Activated naive CD8-positive, alpha-beta T cell (primary cell): Measurements from ENCODE around the gene EVL.
A peak's percentile ranks its signal among the peaks of the same experiment; 100 is the strongest.
"Not testable (repeated sequence)": the region's sequence is repeated elsewhere in the genome, so short reads cannot be mapped to it uniquely, and the experiment has no call there.

ENCODE experiments used
- H3K27ac Mint-ChIP-seq: one replicate; pipeline ENCODE4 v1.8.0; 2021; ENCODE audit warnings: mixed read lengths
- H3K27me3 Mint-ChIP-seq: one replicate; pipeline ENCODE4 v1.8.0; 2021; ENCODE audit warnings: mixed read lengths
- H3K36me3 Mint-ChIP-seq: one replicate; pipeline ENCODE4 v1.8.0; 2021; ENCODE audit warnings: mixed read lengths
- H3K4me1 Mint-ChIP-seq: one replicate; pipeline ENCODE4 v1.8.0; 2021; ENCODE audit warnings: low read depth, mixed read lengths
- H3K4me3 Mint-ChIP-seq: one replicate; pipeline ENCODE4 v1.8.0; 2021; ENCODE audit warnings: mild to moderate bottlenecking, mixed read lengths
- H3K9me3 Mint-ChIP-seq: one replicate; pipeline ENCODE4 v1.8.0; 2021; ENCODE audit warnings: low read depth, mixed read lengths

EVL gene

GRCh38 chr14:100065111-100065871 is at the start of gene EVL:
Gene EVL (plus strand): TSS chr14:100065422. CDS start chr14:100065501, 79 bp downstream.
- Mint-ChIP-seq H3K9me3 (no peaks in the 10 kb centered on the region), H3K27me3 (no peaks in the 10 kb centered on the region), H3K36me3 (peaks cover 3% of the 10 kb centered on the region), H3K4me3 (peak within 1 kb of the TSS; percentile 95), H3K27ac (peak within 1 kb of the TSS; percentile 100), H3K4me1 (peaks cover 93% of the 10 kb centered on the region)

DNA sequence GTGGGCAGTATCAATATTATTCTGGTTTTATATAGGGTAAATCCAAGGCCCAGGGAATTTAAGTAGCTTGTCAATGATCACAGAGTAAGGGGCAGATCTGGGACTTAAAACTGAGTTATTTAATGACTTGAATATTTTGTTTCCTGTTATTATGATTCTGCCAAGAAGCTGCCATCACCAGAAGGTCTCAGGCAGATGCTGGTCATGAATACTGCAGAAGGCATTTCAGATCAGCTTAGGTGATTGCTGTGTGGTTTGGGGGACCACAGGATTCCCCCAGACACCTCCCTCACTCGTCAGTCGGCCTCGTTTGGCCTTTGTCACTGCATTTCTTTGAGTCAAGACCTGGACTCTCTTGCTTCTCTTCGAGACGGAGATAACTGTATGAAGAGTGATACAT is 47.7 kb upstream of the EVL start:
- Mint-ChIP-seq H3K36me3 (no peaks in the 10 kb centered on the region), H3K9me3 (no peaks in the 10 kb centered on the region), H3K27ac (no peak overlapping the region), H3K27me3 (no peaks in the 10 kb centered on the region), H3K4me3 (no peak overlapping the region), H3K4me1 (peaks cover 6% of the 10 kb centered on the region)

DNA sequence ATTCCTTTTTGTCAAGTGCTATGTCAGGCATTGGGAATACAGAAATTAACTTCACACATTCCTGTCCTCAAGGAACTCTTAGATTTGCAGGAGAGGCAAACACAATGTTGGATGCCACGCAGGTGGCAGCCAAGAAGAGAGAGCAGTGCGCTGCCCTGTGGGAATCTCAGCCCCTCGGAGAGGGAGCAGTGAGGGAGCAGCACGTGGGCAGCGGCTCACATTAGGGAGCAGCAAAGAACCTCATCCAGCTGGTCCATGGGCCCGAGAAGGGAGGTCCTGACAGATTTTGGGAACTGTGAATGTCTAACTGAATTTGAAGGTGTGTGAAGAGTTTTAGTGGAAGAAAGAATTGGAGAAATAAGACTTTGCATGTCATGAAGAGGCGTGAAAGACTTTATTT is 47.2 kb upstream of the EVL start:
- H3K9me3 Mint-ChIP-seq: no peaks in the 10 kb centered on the region
- H3K27ac Mint-ChIP-seq: no peak overlapping the region

GRCh38 chr14:100018482-100018881 is 46.7 kb upstream of the EVL start:
- Mint-ChIP-seq H3K4me3 (no peak overlapping the region), H3K36me3 (no peaks in the 10 kb centered on the region), H3K9me3 (no peaks in the 10 kb centered on the region), H3K4me1 (no peaks in the 10 kb centered on the region), H3K27ac (no peak overlapping the region), H3K27me3 (no peaks in the 10 kb centered on the region)

More for the DNA sequence above, 47.2 kb upstream of the EVL start:
- Mint-ChIP-seq H3K4me3 (no peak overlapping the region), H3K27me3 (no peaks in the 10 kb centered on the region), H3K36me3 (no peaks in the 10 kb centered on the region), H3K4me1 (peaks cover under 1% of the 10 kb centered on the region)

- no peaks in the 10 kb centered on the region for H3K36me3 Mint-ChIP-seq
- H3K27me3 Mint-ChIP-seq: no peaks in the 10 kb centered on the region
- no peaks in the 10 kb centered on the region for H3K9me3 Mint-ChIP-seq
- no peaks in the 10 kb centered on the region for H3K4me1 Mint-ChIP-seq
- H3K4me3 Mint-ChIP-seq: no peak overlapping the region
- no peak overlapping the region for H3K27ac Mint-ChIP-seq
These were observed 46.0 kb upstream of the EVL start for GRCh38 chr14:100019156-100019744.

DNA sequence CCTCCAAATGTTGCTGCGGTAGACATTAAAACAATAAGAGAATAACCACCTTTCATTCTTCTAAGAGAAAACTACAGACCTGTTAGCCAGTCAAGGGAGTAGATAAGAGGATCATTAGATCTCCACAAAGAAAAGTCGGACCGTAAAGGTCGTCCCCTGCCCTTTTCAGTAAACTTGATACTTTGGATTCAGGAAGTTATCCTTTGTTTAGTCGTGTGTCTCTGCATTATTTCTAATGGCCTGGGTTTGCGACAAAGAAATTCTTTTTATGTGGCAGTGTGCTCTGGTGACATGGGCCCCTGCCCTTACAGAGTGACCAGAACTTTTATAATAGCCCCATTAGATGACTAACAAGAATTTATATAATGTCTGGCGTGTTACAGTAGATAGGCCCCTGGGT is 44.6 kb upstream of the EVL start:
- H3K9me3 Mint-ChIP-seq: no peaks in the 10 kb centered on the region
- H3K27me3 Mint-ChIP-seq: no peaks in the 10 kb centered on the region
- no peaks in the 10 kb centered on the region for H3K36me3 Mint-ChIP-seq
- peaks cover 8% of the 10 kb centered on the region for H3K4me1 Mint-ChIP-seq
- H3K27ac Mint-ChIP-seq: no peak overlapping the region
- H3K4me3 Mint-ChIP-seq: no peak overlapping the region

DNA sequence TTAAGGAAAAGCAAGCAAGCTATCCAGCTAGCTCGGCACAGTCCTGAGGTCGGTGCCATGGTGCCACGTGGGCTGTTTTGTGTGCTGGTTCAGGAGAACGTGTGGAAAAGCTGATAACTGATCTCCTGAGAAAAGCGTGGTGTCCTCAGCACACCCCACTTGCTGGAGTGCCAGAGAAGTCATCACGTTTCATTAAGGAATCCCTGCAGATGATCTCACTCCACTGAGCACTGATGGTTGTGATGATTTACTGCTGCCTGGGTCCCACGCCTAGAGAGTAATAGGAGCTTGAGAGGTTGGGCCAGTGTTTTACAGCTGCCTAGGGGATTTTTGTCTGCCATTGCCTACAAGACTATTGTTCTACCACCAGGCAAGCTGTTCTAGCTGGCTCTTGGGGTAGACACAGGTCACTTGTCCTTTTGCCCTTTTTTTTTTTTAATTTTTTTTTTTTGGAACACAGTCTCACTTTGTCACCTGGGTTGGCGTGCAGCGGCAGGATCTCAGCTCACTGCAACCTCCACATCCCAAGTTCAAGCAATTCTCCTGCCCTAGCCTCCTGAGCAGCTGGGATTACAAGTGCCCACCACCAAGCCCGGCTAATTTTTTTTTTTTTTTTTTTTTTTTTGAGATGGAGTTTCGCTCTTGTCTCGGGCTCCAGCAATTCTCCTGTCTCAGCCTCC is 42.3 kb upstream of the EVL start:
- no peak overlapping the region for H3K4me3 Mint-ChIP-seq
- no peaks in the 10 kb centered on the region for H3K36me3 Mint-ChIP-seq
- H3K4me1 Mint-ChIP-seq: peaks cover 8% of the 10 kb centered on the region
- H3K9me3 Mint-ChIP-seq: no peaks in the 10 kb centered on the region
- no peaks in the 10 kb centered on the region for H3K27me3 Mint-ChIP-seq
- H3K27ac Mint-ChIP-seq: no peak overlapping the region

- Mint-ChIP-seq H3K4me3 (no peak overlapping the region), H3K27ac (no peak overlapping the region), H3K36me3 (no peaks in the 10 kb centered on the region), H3K9me3 (no peaks in the 10 kb centered on the region), H3K27me3 (peaks cover 2% of the 10 kb centered on the region), H3K4me1 (peaks cover 8% of the 10 kb centered on the region)
These were observed 40.1 kb upstream of the EVL start for GRCh38 chr14:100025111-100025510.

GRCh38 chr14:100027771-100028490 is 37.3 kb upstream of the EVL start:
- H3K4me3 Mint-ChIP-seq: no peak overlapping the region
- H3K4me1 Mint-ChIP-seq: peaks cover 8% of the 10 kb centered on the region
- H3K27me3 Mint-ChIP-seq: peaks cover 2% of the 10 kb centered on the region
- H3K36me3 Mint-ChIP-seq: no peaks in the 10 kb centered on the region
- no peak overlapping the region for H3K27ac Mint-ChIP-seq
- H3K9me3 Mint-ChIP-seq: no peaks in the 10 kb centered on the region

DNA sequence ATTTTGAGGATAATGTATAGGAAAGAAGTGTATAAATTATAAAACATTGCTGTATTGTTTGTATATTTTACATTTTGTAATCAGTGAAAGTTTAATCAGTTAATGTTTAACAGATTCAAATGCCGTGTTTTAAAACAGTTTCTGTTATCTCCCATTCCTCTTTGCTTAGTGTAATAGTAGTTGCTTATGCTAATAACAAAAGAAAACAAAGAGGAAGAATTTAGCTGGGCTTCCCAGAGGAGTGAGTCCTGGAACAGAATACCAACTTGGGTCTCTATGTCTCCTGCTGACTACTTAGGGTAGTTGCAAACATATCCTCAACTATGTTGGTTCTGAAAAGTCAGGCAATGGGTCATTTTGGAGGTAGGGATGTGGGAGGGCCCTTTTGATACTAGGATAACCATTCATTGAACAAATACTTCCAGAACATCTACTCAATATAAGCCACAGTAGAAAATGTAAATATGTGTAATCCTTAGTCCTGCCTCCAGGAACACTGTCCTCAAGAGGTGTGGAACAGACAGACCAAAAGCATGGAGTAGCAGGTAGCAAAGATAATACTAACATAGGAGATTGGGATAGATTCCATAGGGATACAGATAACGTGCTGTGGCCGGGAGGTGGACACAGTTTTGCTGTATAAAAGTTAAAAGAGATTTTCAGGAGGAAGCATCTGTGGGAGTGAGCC is 36.1 kb upstream of the EVL start:
- peaks cover 8% of the 10 kb centered on the region for H3K4me1 Mint-ChIP-seq
- H3K36me3 Mint-ChIP-seq: no peaks in the 10 kb centered on the region
- no peak overlapping the region for H3K27ac Mint-ChIP-seq
- no peak overlapping the region for H3K4me3 Mint-ChIP-seq
- H3K9me3 Mint-ChIP-seq: no peaks in the 10 kb centered on the region
- H3K27me3 Mint-ChIP-seq: peaks cover 2% of the 10 kb centered on the region

GRCh38 chr14:100030006-100030405 is 35.2 kb upstream of the EVL start:
- H3K36me3 Mint-ChIP-seq, H3K27ac Mint-ChIP-seq, H3K27me3 Mint-ChIP-seq, H3K9me3 Mint-ChIP-seq, H3K4me3 Mint-ChIP-seq, H3K4me1 Mint-ChIP-seq: not testable (repeated sequence)

DNA sequence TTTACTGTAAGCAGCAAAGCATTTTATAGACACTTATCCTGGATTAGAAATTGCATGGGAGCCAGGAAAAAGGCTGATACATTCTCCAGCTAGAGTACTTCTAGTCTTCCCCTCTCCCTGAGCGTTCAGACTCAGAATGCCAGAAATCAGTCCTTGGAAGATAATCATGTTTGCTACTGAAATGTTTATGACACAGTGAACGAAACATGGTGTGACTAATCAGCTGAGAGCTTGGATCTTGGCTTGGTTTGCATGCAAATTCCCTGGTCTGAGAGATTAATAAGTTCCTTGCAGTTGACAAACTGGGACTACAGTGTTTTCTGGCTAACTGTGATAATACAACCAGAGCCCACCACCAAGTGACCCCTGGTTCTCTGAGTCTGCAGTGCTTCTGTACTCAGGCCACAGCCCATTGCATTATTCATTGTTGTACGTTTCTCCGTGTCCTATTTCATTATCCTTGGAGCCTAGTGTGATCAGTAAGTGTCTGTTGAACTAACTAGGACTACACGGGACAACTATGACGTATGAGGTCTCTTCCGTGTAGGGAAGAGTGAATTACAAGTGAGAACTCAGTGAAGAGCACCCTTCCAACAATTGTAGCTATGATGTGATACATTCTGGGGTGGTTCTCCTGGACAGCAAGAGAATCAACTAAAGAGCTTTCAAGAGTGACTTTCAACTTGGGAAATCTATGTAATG is 34.6 kb upstream of the EVL start:
- Mint-ChIP-seq H3K9me3 (no peaks in the 10 kb centered on the region), H3K4me1 (no peaks in the 10 kb centered on the region), H3K36me3 (no peaks in the 10 kb centered on the region), H3K27me3 (peaks cover 2% of the 10 kb centered on the region), H3K27ac (no peak overlapping the region), H3K4me3 (no peak overlapping the region)

DNA sequence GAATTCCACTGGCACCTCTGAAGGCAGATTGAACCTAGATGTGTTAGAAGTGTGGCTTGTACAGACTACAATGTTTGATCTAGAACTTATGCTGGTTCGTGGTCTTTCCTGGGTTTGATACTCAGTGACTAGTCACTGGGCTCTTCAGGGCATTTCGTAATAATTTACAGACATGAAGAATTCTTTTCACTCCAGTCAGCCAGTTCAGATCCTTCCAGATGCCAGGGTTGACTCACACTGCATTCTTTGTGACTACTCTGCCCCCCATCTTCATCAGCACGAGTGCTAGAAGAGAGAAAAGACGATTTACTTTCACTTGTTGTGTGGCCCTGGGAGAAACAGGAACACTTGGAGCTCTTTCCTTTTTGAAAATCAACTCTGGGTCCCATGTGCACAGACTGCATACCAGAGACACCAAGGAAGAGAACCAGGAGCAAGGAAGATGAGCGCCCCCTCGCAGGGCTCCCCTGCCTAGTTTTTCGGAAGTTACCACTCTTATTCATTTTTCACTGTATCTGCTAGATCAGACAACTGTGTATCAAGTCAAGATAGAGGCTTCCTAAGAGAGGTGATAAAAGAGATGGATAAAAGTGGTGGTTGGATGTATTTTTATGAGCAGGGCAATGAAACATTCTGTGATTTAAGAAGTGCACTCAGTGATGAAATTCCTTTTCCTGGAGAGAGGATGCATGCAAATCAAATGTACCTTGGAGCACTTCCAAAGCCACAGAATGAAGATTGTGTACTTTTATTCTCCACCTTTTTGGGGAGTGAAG is 33.5 kb upstream of the EVL start:
- Mint-ChIP-seq H3K27me3 (peaks cover 2% of the 10 kb centered on the region), H3K9me3 (no peaks in the 10 kb centered on the region), H3K36me3 (no peaks in the 10 kb centered on the region), H3K27ac (no peak overlapping the region), H3K4me1 (no peaks in the 10 kb centered on the region), H3K4me3 (no peak overlapping the region)
